A673 (cell line): ENCODE data around the gene CD83. TPM values are rescaled to one million over a fixed set of nuclear protein-coding genes. Genes with fewer than 3 reads are reported as not detected.

Experiments used
- BruUV-seq: library from RNA; stranded (reverse); fragments of 400-500 nt; replicated peaks from 2 replicates; lab custom pipeline; 2021; lab: Mats Ljungman, UMichigan
- CTCF ChIA-PET: fragments of 300-600 bp; sonication (Branson Sonifier 250); formaldehyde crosslinking; loops from one replicate; lab custom pipeline; 2022; ENCODE audit warnings: antibody characterized with exemption; lab: Charles Lee
- POLR2A ChIA-PET: fragments of 300-600 bp; sonication (Branson Sonifier 250); formaldehyde crosslinking; loops from one replicate; lab custom pipeline; 2022; ENCODE audit warnings: antibody characterized with exemption; ENCODE audit not compliant: low non-redundant PET; lab: Charles Lee
- DNase-seq: peaks from one replicate; pipeline ENCODE4 v3.0.0-alpha.2; 2015; ENCODE audit warnings: low spot score
- H3K27ac ChIP-seq: fragments of 200-600 bp; sonication (generic); 2 replicates; pipeline ENCODE4 v1.5.1; 2016; ENCODE audit warnings: mixed run types, low read depth, mild to moderate bottlenecking, mixed read lengths, antibody characterized with exemption, low read length; ENCODE audit not compliant: poor library complexity, severe bottlenecking
- H3K27me3 ChIP-seq: fragments of 200-600 bp; sonication (generic); replicated peaks from 2 replicates; pipeline ENCODE4 v1.6.1; 2017; ENCODE audit warnings: mixed run types, low read depth, mild to moderate bottlenecking, mixed read lengths, antibody characterized with exemption, low read length; ENCODE audit not compliant: insufficient read depth, poor library complexity
- H3K36me3 ChIP-seq: fragments of 200-600 bp; sonication (generic); 2 replicates; pipeline ENCODE4 v1.6.1; 2016; ENCODE audit warnings: mixed run types, mild to moderate bottlenecking, mixed read lengths, antibody characterized with exemption, low read length; ENCODE audit not compliant: insufficient read depth, poor library complexity, severe bottlenecking
- H3K4me1 ChIP-seq: fragments of 200-600 bp; sonication (generic); 2 replicates; pipeline ENCODE4 v1.6.1; 2017; ENCODE audit warnings: mixed run types, mild to moderate bottlenecking, mixed read lengths, antibody characterized with exemption, low read length; ENCODE audit not compliant: insufficient read depth, poor library complexity, severe bottlenecking
- H3K4me3 ChIP-seq: fragments of 200-600 bp; sonication (generic); 2 replicates; pipeline ENCODE4 v1.5.1; 2016; ENCODE audit warnings: low read depth, mixed run types, mild to moderate bottlenecking, mixed read lengths, low read length; ENCODE audit not compliant: poor library complexity, severe bottlenecking
- H3K9me3 ChIP-seq: fragments of 200-600 bp; sonication (generic); 2 replicates; pipeline ENCODE4 v1.6.1; 2016; ENCODE audit warnings: mixed run types, low read depth, mild to moderate bottlenecking, mixed read lengths, antibody characterized with exemption, low read length; ENCODE audit not compliant: poor library complexity, severe bottlenecking
- CTCF ChIP-seq: fragments of 300-800, 200-600 bp; sonication (generic); conservative IDR thresholded peaks from 2 replicates; pipeline ENCODE4 v1.5.1; 2017; ENCODE audit warnings: low read depth, mild to moderate bottlenecking, antibody characterized with exemption, low read length, moderate library complexity, mixed read lengths
- EZH2 ChIP-seq: fragments of 200-600 bp; sonication (generic); IDR thresholded peaks from 2 replicates; pipeline ENCODE4 v1.6.1; 2017; ENCODE audit warnings: borderline replicate concordance, low read depth, mild to moderate bottlenecking, mixed read lengths, antibody characterized with exemption, low read length; ENCODE audit not compliant: poor library complexity, severe bottlenecking
- intact Hi-C: fragments of 100-400 bp; cut with micrococcal nuclease; formaldehyde crosslinking; loops from one replicate; pipeline ENCODE4 v1.10.0; 2022; ENCODE audit not compliant: unreplicated experiment
- total RNA-seq: library from RNA; stranded (reverse); gene quantifications from 2 replicates; pipeline ENCODE4 v1.2.3, GENCODE V29; 2021

CD83 gene
- total RNA-seq, 1 experiment from 2014 or later, result 14.4 TPM

GRCh38 chr6:14084388-14084787 is 33.2 kb upstream of the CD83 start:
- H3K27me3 ChIP-seq, result no peaks in the 10 kb centered on the region
- peaks cover 10% of the 10 kb centered on the region for H3K4me1 ChIP-seq
- no TSS peak for BruUV-seq
- TF ChIP-seq CTCF (no peak), EZH2 (no peak)
- H3K36me3 ChIP-seq, result no peaks in the 10 kb centered on the region
- H3K27ac ChIP-seq, result no peak overlapping the region
- CTCF ChIA-PET, result no interaction called here
- H3K9me3 ChIP-seq, result no peaks in the 10 kb centered on the region
- intact Hi-C loops, result no loop called here
- POLR2A ChIA-PET, result no interaction called here
- no peak overlapping the region for H3K4me3 ChIP-seq
- no peak for DNase-seq

DNA sequence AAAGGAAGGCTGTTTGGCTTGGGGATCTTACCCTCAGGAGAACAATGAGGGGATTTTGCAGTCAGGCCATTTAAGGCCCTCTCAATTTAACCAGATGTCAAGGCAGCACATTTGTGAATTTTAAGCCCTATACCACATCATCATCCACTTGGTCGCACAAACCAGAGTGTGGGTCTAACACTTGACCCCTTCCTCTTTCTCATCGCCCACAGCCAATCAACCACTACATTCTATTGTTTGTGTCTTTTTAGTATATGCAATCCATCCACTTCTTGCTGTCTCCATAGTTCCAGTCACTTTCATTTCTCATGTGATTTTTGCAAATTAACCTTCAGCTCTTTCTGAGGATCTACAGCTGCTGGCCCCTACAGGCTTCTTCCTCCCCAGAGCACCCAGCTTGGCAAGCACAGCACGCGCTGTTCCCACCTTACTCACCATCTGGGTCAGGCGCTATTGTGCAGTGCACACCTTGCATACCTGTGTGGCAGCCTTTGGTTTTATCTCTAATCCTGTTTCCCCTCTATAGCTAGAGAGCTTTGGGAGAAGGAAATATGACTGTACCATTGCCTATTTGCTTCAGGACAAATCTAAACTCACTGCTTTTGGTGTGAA is 32.3 kb upstream of the CD83 start:
- H3K9me3 ChIP-seq, result no peaks in the 10 kb centered on the region
- no TSS peak for BruUV-seq
- peaks cover 10% of the 10 kb centered on the region for H3K4me1 ChIP-seq
- TF ChIP-seq EZH2 (no peak), CTCF (no peak)
- H3K36me3 ChIP-seq, result no peaks in the 10 kb centered on the region
- no peak for DNase-seq
- no peak overlapping the region for H3K4me3 ChIP-seq
- ChIA-PET POLR2A (no interaction called here), CTCF (interaction anchor here (0.6 kb wide), 1 partner anchor 19 kb away, joined by 4 read pairs; no protein-coding TSS in a partner anchor)
- H3K27me3 ChIP-seq, result no peaks in the 10 kb centered on the region
- H3K27ac ChIP-seq, result no peak overlapping the region
- intact Hi-C loops, result no loop called here

DNA sequence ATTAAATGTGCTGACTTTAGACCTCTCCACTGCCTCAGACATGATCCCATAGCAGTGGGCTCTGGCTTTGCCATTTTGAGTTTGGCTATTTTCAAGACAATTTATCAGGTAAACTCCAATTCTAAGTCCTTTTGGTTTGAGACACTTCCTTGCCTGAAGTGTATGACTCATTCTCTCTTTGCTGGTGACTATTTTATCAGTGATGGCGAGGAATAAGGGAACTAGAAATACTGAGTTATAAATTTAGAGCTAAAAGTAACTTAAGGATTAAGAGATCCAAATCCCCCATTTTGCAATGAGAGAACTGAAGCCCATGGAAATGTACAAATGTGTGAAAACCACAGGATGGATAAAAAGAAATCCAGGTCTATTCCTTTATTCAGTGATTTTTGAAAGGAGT is 30.9 kb upstream of the CD83 start:
- no peak for DNase-seq
- Histone ChIP-seq H3K9me3 (no peaks in the 10 kb centered on the region), H3K27ac (no peak overlapping the region), H3K27me3 (no peaks in the 10 kb centered on the region), H3K36me3 (no peaks in the 10 kb centered on the region), H3K4me3 (no peak overlapping the region), H3K4me1 (peaks cover 10% of the 10 kb centered on the region)
- TF ChIP-seq CTCF (no peak), EZH2 (no peak)
- intact Hi-C loops, result no loop called here
- ChIA-PET CTCF (interaction anchor here (0.5 kb wide), 1 partner anchor 43 kb away, joined by 4 read pairs; no protein-coding TSS in a partner anchor), POLR2A (no interaction called here)
- no TSS peak for BruUV-seq
